K562 (cell line): Measurements from ENCODE around the gene NQO2. TPM values are rescaled to one million over a fixed set of nuclear protein-coding genes. Genes with fewer than 3 reads are reported as not detected.

Experiments
- DMBX1 ChIP-seq: fragments of 250-450 bp; sonication (Bioruptor Pico); IDR thresholded peaks from 2 replicates; pipeline ENCODE4 v1.8.0; 2022; ENCODE audit warnings: inconsistent platforms, mild to moderate bottlenecking, moderate library complexity, borderline replicate concordance
- FOXA1 ChIP-seq: fragments of 450-650 bp; IDR thresholded peaks from 2 replicates; pipeline ENCODE4 v1.6.1; 2016; ENCODE audit warnings: mild to moderate bottlenecking, borderline replicate concordance
- FOXJ3 ChIP-seq: sonication (generic); formaldehyde crosslinking; IDR thresholded peaks from 2 replicates; pipeline ENCODE4 v1.4.0; 2020; ENCODE audit warnings: mild to moderate bottlenecking, missing genetic modification reagents
- HDAC3 ChIP-seq: fragments of 450-650 bp; IDR thresholded peaks from 2 replicates; pipeline ENCODE4 v1.6.1; 2018; ENCODE audit warnings: borderline replicate concordance, mild to moderate bottlenecking, moderate library complexity; ENCODE audit not compliant: partially characterized antibody
- NFYB ChIP-seq: IDR thresholded peaks from 2 replicates; pipeline ENCODE4 v1.6.1; 2011; ENCODE audit warnings: mild to moderate bottlenecking, moderate library complexity; ENCODE audit not compliant: insufficient read length; ENCODE audit errors: extremely low read depth
- PTRF ChIP-seq: fragments of 450-650 bp; IDR thresholded peaks from 2 replicates; pipeline ENCODE4 v1.6.1; 2016; ENCODE audit warnings: mild to moderate bottlenecking, missing genetic modification characterization, missing compliant biosample characterization
- RBBP5 ChIP-seq: fragments of 200-600 bp; sonication (generic); IDR thresholded peaks from 2 replicates; pipeline ENCODE4 v1.6.1; 2012; ENCODE audit warnings: borderline replicate concordance, mild to moderate bottlenecking, low read length, control low read depth, inconsistent platforms; ENCODE audit not compliant: insufficient read depth, poor library complexity, severe bottlenecking
- RBM25 ChIP-seq: fragments of 200-400 bp; formaldehyde crosslinking; IDR thresholded peaks from 2 replicates; pipeline ENCODE4 v1.6.1; 2018; ENCODE audit warnings: low read length, low read depth, moderate library complexity; ENCODE audit not compliant: severe bottlenecking
- TCF7 ChIP-seq: sonication (generic); IDR thresholded peaks from 2 replicates; pipeline ENCODE4 v1.6.1; 2016; ENCODE audit warnings: antibody characterized with exemption, borderline replicate concordance
- ZNF165 ChIP-seq: fragments of 250-450 bp; sonication (Bioruptor Pico); IDR thresholded peaks from 2 replicates; pipeline ENCODE4 v1.4.0; 2020; ENCODE audit warnings: borderline replicate concordance
- ZNF197 ChIP-seq: fragments of 200-800 bp; sonication (Bioruptor generic); IDR thresholded peaks from 2 replicates; pipeline ENCODE4 v1.6.1; 2016; ENCODE audit warnings: low read depth, missing genetic modification characterization, missing compliant biosample characterization
- ZNF785 ChIP-seq: fragments of 250-450 bp; sonication (Bioruptor Pico); IDR thresholded peaks from 2 replicates; pipeline ENCODE4 v1.4.0; 2020; ENCODE audit warnings: mild to moderate bottlenecking
- polyA plus RNA-seq, 8 experiments: library from polyadenylated mRNA; depleted of rRNA in 4 of 8; stranded (reverse) in 5 of 8; unstranded in 3 of 8; fragments of >200 nt; fragmentation: Nextera tagmentation in 2 of 8; fragmentation: Illumina TruSeq in 1 of 8; extraction: Ambion mirVana in 2 of 8; extraction: Trizol in 1 of 8; gene quantifications; 2 replicates each; pipeline versions ENCODE4 v1.2.1 to v1.2.3, GENCODE V29; 2011 to 2014; ENCODE audit warnings: inconsistent platforms in 1 of 8, missing spikeins in 1 of 8
- total RNA-seq, 7 experiments: library from RNA; depleted of rRNA in 6 of 7; stranded (reverse); fragments of >200 nt in 6 of 7; fragmentation: Illumina TruSeq in 2 of 7; extraction: Trizol in 2 of 7; gene quantifications; 2 replicates each; pipeline versions ENCODE4 v1.2.1 to v1.2.3, GENCODE V29; 2011 to 2021; ENCODE audit warnings: low replicate concordance in 1 of 7
- TF ChIP-seq, protein P1 (sequence below), 3 experiments: fragments of 200-800 bp in 1 of 3; fragments of 250-450 bp in 1 of 3; fragments of 450-650 bp in 1 of 3; sonication (Bioruptor Pico) in 1 of 3; sonication (Bioruptor generic) in 1 of 3; formaldehyde crosslinking in 1 of 3; IDR thresholded peaks; 2 replicates each; pipeline versions ENCODE4 v1.6.1 to v1.8.0; 2016 to 2022; ENCODE audit warnings: mild to moderate bottlenecking in 2 of 3, missing genetic modification characterization in 2 of 3, missing compliant biosample characterization in 1 of 3, moderate library complexity in 1 of 3
- TF ChIP-seq, protein P2 (sequence below): sonication (generic); formaldehyde crosslinking; IDR thresholded peaks from 2 replicates; pipeline ENCODE4 v1.8.0; 2022; ENCODE audit warnings: mild to moderate bottlenecking, missing genetic modification reagents
- TF ChIP-seq, protein P3 (sequence below): fragments of 450-650 bp; IDR thresholded peaks from one replicate; pipeline ENCODE4 v1.6.1; 2018; ENCODE audit warnings: mild to moderate bottlenecking, moderate library complexity; ENCODE audit not compliant: partially characterized antibody
- TF ChIP-seq, protein P4 (sequence below): sonication (generic); formaldehyde crosslinking; IDR thresholded peaks from 2 replicates; pipeline ENCODE4 v1.8.1; 2023; ENCODE audit warnings: mild to moderate bottlenecking, missing genetic modification reagents

The NQO2 gene
- total and polyA plus RNA-seq, 9 of the 15 experiments (the other 6 are each of a cell fraction or from before 2014, with no cell fraction given), result 54.6 to 214 (median 116) TPM

DNA sequence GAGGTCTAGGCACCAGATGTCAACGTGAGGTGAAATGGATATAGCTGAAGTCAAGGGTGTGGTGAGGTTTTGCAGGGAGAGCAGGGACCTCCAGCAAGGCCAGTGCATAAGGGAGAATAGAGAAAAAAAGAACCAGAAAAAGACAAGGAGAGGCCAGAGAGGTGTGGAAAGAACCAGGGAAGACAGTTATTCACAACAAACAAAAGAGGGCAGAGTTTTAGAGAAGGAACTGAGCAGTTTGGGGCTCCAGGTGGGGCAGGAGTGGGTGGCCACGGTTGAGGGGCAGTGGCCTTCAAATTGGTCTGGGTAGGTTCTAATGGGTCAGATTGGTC is 11.6 kb upstream of the NQO2 start (continued):
- TF ChIP-seq, protein P1, sequence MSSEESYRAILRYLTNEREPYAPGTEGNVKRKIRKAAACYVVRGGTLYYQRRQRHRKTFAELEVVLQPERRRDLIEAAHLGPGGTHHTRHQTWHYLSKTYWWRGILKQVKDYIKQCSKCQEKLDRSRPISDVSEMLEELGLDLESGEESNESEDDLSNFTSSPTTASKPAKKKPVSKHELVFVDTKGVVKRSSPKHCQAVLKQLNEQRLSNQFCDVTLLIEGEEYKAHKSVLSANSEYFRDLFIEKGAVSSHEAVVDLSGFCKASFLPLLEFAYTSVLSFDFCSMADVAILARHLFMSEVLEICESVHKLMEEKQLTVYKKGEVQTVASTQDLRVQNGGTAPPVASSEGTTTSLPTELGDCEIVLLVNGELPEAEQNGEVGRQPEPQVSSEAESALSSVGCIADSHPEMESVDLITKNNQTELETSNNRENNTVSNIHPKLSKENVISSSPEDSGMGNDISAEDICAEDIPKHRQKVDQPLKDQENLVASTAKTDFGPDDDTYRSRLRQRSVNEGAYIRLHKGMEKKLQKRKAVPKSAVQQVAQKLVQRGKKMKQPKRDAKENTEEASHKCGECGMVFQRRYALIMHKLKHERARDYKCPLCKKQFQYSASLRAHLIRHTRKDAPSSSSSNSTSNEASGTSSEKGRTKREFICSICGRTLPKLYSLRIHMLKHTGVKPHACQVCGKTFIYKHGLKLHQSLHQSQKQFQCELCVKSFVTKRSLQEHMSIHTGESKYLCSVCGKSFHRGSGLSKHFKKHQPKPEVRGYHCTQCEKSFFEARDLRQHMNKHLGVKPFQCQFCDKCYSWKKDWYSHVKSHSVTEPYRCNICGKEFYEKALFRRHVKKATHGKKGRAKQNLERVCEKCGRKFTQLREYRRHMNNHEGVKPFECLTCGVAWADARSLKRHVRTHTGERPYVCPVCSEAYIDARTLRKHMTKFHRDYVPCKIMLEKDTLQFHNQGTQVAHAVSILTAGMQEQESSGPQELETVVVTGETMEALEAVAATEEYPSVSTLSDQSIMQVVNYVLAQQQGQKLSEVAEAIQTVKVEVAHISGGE (CRISPR knock-in tag; IDR thresholded peaks at IDR 0.05), result no peak
- TF ChIP-seq FOXJ3 (CRISPR knock-in tag) (no peak), ZNF197 (0 out of 2 replicates have a peak, but pooled peaks have one; percentile 0), HDAC3 (no peak), RBM25 (no peak), TCF7 (no peak), RBBP5 (peak; percentile 3), NFYB (no peak), DMBX1 (CRISPR knock-in tag) (no peak), FOXA1 (no peak), ZNF785 (CRISPR knock-in tag) (no peak), ZNF165 (CRISPR knock-in tag) (no peak), PTRF (no peak)
- TF ChIP-seq, protein P2, sequence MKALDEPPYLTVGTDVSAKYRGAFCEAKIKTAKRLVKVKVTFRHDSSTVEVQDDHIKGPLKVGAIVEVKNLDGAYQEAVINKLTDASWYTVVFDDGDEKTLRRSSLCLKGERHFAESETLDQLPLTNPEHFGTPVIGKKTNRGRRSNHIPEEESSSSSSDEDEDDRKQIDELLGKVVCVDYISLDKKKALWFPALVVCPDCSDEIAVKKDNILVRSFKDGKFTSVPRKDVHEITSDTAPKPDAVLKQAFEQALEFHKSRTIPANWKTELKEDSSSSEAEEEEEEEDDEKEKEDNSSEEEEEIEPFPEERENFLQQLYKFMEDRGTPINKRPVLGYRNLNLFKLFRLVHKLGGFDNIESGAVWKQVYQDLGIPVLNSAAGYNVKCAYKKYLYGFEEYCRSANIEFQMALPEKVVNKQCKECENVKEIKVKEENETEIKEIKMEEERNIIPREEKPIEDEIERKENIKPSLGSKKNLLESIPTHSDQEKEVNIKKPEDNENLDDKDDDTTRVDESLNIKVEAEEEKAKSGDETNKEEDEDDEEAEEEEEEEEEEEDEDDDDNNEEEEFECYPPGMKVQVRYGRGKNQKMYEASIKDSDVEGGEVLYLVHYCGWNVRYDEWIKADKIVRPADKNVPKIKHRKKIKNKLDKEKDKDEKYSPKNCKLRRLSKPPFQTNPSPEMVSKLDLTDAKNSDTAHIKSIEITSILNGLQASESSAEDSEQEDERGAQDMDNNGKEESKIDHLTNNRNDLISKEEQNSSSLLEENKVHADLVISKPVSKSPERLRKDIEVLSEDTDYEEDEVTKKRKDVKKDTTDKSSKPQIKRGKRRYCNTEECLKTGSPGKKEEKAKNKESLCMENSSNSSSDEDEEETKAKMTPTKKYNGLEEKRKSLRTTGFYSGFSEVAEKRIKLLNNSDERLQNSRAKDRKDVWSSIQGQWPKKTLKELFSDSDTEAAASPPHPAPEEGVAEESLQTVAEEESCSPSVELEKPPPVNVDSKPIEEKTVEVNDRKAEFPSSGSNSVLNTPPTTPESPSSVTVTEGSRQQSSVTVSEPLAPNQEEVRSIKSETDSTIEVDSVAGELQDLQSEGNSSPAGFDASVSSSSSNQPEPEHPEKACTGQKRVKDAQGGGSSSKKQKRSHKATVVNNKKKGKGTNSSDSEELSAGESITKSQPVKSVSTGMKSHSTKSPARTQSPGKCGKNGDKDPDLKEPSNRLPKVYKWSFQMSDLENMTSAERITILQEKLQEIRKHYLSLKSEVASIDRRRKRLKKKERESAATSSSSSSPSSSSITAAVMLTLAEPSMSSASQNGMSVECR (CRISPR knock-in tag), result no peak
- TF ChIP-seq, protein P3, sequence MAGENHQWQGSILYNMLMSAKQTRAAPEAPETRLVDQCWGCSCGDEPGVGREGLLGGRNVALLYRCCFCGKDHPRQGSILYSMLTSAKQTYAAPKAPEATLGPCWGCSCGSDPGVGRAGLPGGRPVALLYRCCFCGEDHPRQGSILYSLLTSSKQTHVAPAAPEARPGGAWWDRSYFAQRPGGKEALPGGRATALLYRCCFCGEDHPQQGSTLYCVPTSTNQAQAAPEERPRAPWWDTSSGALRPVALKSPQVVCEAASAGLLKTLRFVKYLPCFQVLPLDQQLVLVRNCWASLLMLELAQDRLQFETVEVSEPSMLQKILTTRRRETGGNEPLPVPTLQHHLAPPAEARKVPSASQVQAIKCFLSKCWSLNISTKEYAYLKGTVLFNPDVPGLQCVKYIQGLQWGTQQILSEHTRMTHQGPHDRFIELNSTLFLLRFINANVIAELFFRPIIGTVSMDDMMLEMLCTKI, result no peak
- TF ChIP-seq, protein P4, sequence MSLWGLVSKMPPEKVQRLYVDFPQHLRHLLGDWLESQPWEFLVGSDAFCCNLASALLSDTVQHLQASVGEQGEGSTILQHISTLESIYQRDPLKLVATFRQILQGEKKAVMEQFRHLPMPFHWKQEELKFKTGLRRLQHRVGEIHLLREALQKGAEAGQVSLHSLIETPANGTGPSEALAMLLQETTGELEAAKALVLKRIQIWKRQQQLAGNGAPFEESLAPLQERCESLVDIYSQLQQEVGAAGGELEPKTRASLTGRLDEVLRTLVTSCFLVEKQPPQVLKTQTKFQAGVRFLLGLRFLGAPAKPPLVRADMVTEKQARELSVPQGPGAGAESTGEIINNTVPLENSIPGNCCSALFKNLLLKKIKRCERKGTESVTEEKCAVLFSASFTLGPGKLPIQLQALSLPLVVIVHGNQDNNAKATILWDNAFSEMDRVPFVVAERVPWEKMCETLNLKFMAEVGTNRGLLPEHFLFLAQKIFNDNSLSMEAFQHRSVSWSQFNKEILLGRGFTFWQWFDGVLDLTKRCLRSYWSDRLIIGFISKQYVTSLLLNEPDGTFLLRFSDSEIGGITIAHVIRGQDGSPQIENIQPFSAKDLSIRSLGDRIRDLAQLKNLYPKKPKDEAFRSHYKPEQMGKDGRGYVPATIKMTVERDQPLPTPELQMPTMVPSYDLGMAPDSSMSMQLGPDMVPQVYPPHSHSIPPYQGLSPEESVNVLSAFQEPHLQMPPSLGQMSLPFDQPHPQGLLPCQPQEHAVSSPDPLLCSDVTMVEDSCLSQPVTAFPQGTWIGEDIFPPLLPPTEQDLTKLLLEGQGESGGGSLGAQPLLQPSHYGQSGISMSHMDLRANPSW (CRISPR knock-in tag), result no peak
